Heart left ventricle (tissue), 16 donors: ENCODE results near the gene RAD51B. TPM values are rescaled to one million over a fixed set of nuclear protein-coding genes. Genes with fewer than 3 reads are reported as not detected.
A peak's percentile ranks its signal among the peaks of the same experiment; 100 is the strongest.

Experiments used
- ATAC-seq, 4 donors: fragments of 200-7000 bp; cut with Tn5 transposase; one replicate each; pipeline ENCODE4 v1.9.1; 2020 to 2022; ENCODE audit warnings: moderate library complexity in 4 of 4, mild to moderate bottlenecking in 3 of 4, moderate number of reproducible peaks in 1 of 4
- DNase-seq, 5 donors: peaks; one replicate each; pipeline ENCODE4 v3.0.0-alpha.2; 2020
- H3K27ac ChIP-seq, 12 donors: fragments of 200-600 bp; sonication (generic) in 4 of 12; one replicate each; pipeline versions ENCODE4 v1.5.0 to v1.8.0; 2016 to 2022; ENCODE audit warnings: mild to moderate bottlenecking in 2 of 12
- H3K27me3 ChIP-seq, 9 donors: fragments of 200-600 bp; sonication (generic) in 2 of 9; one replicate each; pipeline versions ENCODE4 v1.5.1 to v1.8.0; 2016 to 2022; ENCODE audit warnings: mild to moderate bottlenecking in 3 of 9
- H3K36me3 ChIP-seq, 9 donors: fragments of 200-600 bp; sonication (generic) in 2 of 9; one replicate each; pipeline versions ENCODE4 v1.5.0 to v1.8.0; 2018 to 2022; ENCODE audit warnings: mild to moderate bottlenecking in 2 of 9
- H3K4me1 ChIP-seq, 12 donors: fragments of 200-600 bp; sonication (generic) in 4 of 12; one replicate each; pipeline versions ENCODE4 v1.5.0 to v1.8.0; 2016 to 2022; ENCODE audit warnings: mild to moderate bottlenecking in 3 of 12
- H3K4me3 ChIP-seq, 12 donors: fragments of 200-600 bp; sonication (generic) in 4 of 12; one replicate each; pipeline versions ENCODE4 v1.5.0 to v1.8.0; 2017 to 2022; ENCODE audit warnings: mild to moderate bottlenecking in 9 of 12, moderate library complexity in 4 of 12
- H3K9me3 ChIP-seq, 12 donors: fragments of 200-600 bp; sonication (generic) in 4 of 12; one replicate each; pipeline versions ENCODE4 v1.5.0 to v1.8.0; 2016 to 2022; ENCODE audit warnings: mild to moderate bottlenecking in 1 of 12
- POLR2A ChIP-seq, 2 donors: fragments of 450-650 bp; IDR thresholded peaks; one replicate each; pipeline ENCODE4 v1.6.1; 2017; ENCODE audit warnings: antibody characterized with exemption in 2 of 2, mild to moderate bottlenecking in 2 of 2, moderate library complexity in 2 of 2
- WGBS, 4 donors: extraction: QIAGEN DNeasy Blood & Tissue Kit in 2 of 4; methylation state at CpG; one replicate each; pipeline versions ENCODE4 v1.1.5 to v1.1.7; 2013 to 2018; 5-methylcytosine and 5-hydroxymethylcytosine counted together
- intact Hi-C, 10 donors: fragments of 100-400 bp; cut with DNase I; formaldehyde crosslinking; loops; one replicate each; pipeline versions ENCODE4 v1.11.1 to v1.14.2; 2022
- polyA plus RNA-seq, 2 donors: library from polyadenylated mRNA; stranded (reverse); fragments of 200-250 nt; gene quantifications; one replicate each; pipeline ENCODE4 v1.2.3, GENCODE V29; 2013
- total RNA-seq, 9 donors: library from RNA; depleted of rRNA in 2 of 9; stranded (reverse); fragments of >200 nt in 2 of 9; fragmentation: NEBNext Ultra II Directional in 3 of 9; extraction: Animal tissue kit (Norgen Biotek cat#: 25700) in 3 of 9; gene quantifications; one replicate each; pipeline versions ENCODE4 v1.1.0 to v1.2.4, GENCODE V29; 2016 to 2023
- TF ChIP-seq, protein P1 (sequence below), 12 donors: fragments of 200-600 bp; sonication (generic) in 4 of 12; IDR thresholded peaks; one replicate each; pipeline versions ENCODE4 v1.5.0 to v1.8.0; 2018 to 2022; ENCODE audit warnings: antibody characterized with exemption in 12 of 12, mild to moderate bottlenecking in 5 of 12
- donor health status: ischemic (EF 13 %, LVEDD 7.1; RV severe dilation, severe dysfunction).
- donor health status: healthy with polysubstance abuse.
- donor health status: DM: no; HTN: yes; CAD: no.
- donor health status: DM: no; HTN: no; CAD: no.
- donor health status: ischemic (EF 25% LVEDD 6.9; RV normal size, moderate dysfunction).
- donor health status: ischemic (EF 25% LVEDD 5.7; RV mildly dilated, moderate dysfunction).
- donor health status: healthy.
- donor health status: DM: yes; HTN: yes; CAD: no.
- donor health status: ischemic (EF 35%, LVEDD 5.7; RV mildly dilated, moderate dysfunction).
- donor health status: nonischemic (EF 11% LVEDD 7.7; RV severe dilation, severe dysfunction).
- donor health status: DM: yes; HTN: yes; CAD: no.
- donor health status: PGD.
- donor health status: ischemic (EF 29% LVEDD 5.4; RV normal size, mild dysfunction).
- donor health status: nonischemic (EF 23%, LVEDD 6.1; RV moderate dilation, normal function).

The RAD51B gene
- total and polyA plus RNA-seq, 11 donors: 1.3 to 11.3 (median 3.2) TPM

DNA sequence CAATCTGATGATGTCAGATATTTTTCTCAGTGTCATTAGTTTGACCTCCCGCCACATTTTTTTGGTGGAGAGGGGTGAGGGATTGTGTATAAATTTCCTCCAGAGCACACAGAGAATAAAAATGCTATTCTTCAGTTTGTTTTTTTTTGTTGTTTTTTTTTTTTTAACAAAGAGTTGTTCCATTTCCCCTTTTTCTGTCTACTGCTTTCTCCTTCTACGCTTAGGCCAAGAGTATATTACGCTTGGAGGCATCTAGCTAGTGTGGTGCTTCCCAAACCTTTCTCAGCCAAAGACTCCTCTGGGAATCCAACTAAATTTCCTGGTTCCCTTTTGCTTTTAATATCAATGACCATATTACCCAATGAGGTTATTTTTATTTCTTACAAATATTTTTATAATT, 507.7 kb downstream of the RAD51B start:
- no peak for TF ChIP-seq POLR2A (IDR thresholded peaks at IDR 0.05)
- TF ChIP-seq, protein P1, sequence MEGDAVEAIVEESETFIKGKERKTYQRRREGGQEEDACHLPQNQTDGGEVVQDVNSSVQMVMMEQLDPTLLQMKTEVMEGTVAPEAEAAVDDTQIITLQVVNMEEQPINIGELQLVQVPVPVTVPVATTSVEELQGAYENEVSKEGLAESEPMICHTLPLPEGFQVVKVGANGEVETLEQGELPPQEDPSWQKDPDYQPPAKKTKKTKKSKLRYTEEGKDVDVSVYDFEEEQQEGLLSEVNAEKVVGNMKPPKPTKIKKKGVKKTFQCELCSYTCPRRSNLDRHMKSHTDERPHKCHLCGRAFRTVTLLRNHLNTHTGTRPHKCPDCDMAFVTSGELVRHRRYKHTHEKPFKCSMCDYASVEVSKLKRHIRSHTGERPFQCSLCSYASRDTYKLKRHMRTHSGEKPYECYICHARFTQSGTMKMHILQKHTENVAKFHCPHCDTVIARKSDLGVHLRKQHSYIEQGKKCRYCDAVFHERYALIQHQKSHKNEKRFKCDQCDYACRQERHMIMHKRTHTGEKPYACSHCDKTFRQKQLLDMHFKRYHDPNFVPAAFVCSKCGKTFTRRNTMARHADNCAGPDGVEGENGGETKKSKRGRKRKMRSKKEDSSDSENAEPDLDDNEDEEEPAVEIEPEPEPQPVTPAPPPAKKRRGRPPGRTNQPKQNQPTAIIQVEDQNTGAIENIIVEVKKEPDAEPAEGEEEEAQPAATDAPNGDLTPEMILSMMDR (IDR thresholded peaks at IDR 0.05): no peak
- H3K27me3 ChIP-seq: no peaks in the 10 kb centered on the region
- H3K4me1 ChIP-seq: peaks cover 0 to 32% (median 0%) of the 10 kb centered on the region in 12 donors
- ATAC-seq (no peak), DNase-seq (no peak)
- intact Hi-C loops: no loop called here
- no peaks in the 10 kb centered on the region for H3K36me3 ChIP-seq
- WGBS, 4 donors: 74 to 88% (median 77%) methylated on average over 3 of the region's 3 CpGs
- no peaks in the 10 kb centered on the region for H3K9me3 ChIP-seq
- H3K4me3 ChIP-seq: no peak overlapping the region
- H3K27ac ChIP-seq: peak overlapping the region in 3 of 12 donors; percentile 39 to 50 (median 50)

DNA sequence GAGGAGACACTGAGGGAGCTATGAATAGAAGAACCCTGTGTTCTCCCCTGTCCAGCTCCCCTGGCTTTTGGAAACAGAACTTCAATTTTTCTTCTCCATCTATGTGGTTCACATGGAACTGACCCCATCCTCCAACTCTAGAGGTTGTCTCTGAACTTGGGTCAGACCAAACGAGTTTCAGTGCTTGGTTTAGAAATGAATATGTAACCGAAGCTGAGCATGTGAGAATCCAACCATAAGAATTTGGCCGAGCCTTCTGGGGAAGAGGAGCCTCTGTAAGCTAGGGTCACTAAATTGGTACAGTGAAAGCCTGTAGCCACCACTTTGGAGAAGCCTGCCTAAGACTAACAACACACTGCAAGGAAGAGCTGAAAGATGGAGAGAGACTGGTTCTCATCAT, 508.9 kb downstream of the RAD51B start:
- H3K4me1 ChIP-seq: peaks cover 0 to 45% (median 0%) of the 10 kb centered on the region in 12 donors
- no peak overlapping the region for H3K4me3 ChIP-seq
- TF ChIP-seq, protein P1 (IDR thresholded peaks at IDR 0.05): no peak
- intact Hi-C loops: no loop called here
- no peaks in the 10 kb centered on the region for H3K9me3 ChIP-seq
- DNase-seq (no peak), ATAC-seq (no peak)
- 94 to 98% (median 96%) methylated on average over 3 of the region's 3 CpGs for WGBS, 4 donors
- H3K36me3 ChIP-seq: no peaks in the 10 kb centered on the region
- no peaks in the 10 kb centered on the region for H3K27me3 ChIP-seq
- no peak overlapping the region for H3K27ac ChIP-seq

DNA sequence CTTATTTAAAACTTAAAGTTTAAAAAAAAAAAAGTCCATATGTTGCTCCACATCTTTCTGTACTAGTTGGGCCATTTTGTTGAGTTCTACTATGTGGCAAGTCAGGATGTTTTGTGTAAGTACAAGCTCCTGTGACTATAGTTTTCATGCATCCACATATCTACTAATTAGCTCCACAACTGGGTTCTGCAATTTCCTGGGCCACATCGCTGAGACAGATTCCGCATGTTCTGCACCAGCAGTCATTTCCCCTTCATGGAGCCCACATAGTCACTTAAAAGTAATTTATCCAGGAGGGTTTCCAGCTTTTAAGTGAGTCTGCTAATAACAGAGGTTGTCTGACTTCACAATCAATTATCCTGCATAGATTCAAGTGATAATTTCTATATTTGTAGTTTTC, 511.8 kb downstream of the RAD51B start:
- DNase-seq (no peak), ATAC-seq (no peak)
- Histone ChIP-seq H3K27ac (no peak overlapping the region), H3K27me3 (no peaks in the 10 kb centered on the region), H3K4me1 (peaks cover 0 to 36% (median 0%) of the 10 kb centered on the region in 12 donors), H3K36me3 (no peaks in the 10 kb centered on the region), H3K9me3 (no peaks in the 10 kb centered on the region), H3K4me3 (no peak overlapping the region)
- TF ChIP-seq, protein P1 (IDR thresholded peaks at IDR 0.05): no peak
- TF ChIP-seq POLR2A (IDR thresholded peaks at IDR 0.05): no peak
- WGBS, 4 donors: 72 to 86% (median 77%) methylated on average over 2 of the region's 2 CpGs
- intact Hi-C loops: no loop called here

DNA sequence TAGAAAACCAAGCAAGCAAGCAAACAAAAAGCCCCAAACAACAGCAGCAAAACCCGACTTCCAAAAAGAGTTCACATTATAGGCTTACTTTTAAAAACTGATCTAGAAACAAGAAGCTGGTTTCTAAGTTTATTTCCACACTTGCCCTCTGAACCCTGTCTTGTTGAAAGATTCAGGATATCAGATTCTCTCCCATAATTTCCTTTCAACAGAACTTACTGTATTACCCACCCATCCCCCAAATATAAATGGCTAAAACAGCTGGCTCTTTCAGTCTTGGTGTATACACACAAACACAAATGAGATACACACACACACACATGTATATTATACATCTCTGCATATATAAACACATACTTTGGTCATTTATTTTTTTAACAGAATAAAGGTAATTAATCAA, 512.4 kb downstream of the RAD51B start:
- ATAC-seq: no peak
- no peak for DNase-seq
- no peak for TF ChIP-seq POLR2A (IDR thresholded peaks at IDR 0.05)
- TF ChIP-seq, protein P1 (IDR thresholded peaks at IDR 0.05): no peak
- Histone ChIP-seq H3K4me3 (no peak overlapping the region), H3K4me1 (peaks cover 0 to 32% (median under 1%) of the 10 kb centered on the region in 12 donors), H3K36me3 (no peaks in the 10 kb centered on the region), H3K27ac (no peak overlapping the region), H3K9me3 (no peaks in the 10 kb centered on the region), H3K27me3 (no peaks in the 10 kb centered on the region)
- 51 to 73% (median 57%) methylated on average over 1 of the region's 1 CpG for WGBS, 4 donors
- intact Hi-C loops: no loop called here
